ENCODE measurements around the gene AGAP1. TPM values are rescaled to one million over a fixed set of nuclear protein-coding genes. Genes with fewer than 3 reads are reported as not detected.

The AGAP1 gene
- total and polyA plus RNA-seq, 2 donors (not counting 3 experiments of a cell fraction or from before 2014, with no cell fraction given): 10.2 to 20.9 TPM

GRCh38 chr2:235930701-235931100 lies 436.9 kb downstream of the AGAP1 start:
- dilution Hi-C loops (cut with MboI; ENCODE audit: extremely low pct_ligation_motif_present, low sequenced_read_pairs): no loop called here

More at GRCh38 chr2:235930701-235931100, 436.9 kb downstream of the AGAP1 start:
- Histone ChIP-seq H4K20me1 (replicated peaks; ENCODE audit: control insufficient read depth, extremely low read depth, insufficient read depth, low read length) (no peaks in the 10 kb centered on the region), H3K79me2 (ENCODE audit: control insufficient read depth, insufficient read depth, low read length) (no peaks in the 10 kb centered on the region), H3K9me3 (replicated peaks; ENCODE audit: control insufficient read depth, insufficient read depth, low read length) (no peaks in the 10 kb centered on the region), H3K27me3 (ENCODE audit: control insufficient read depth in 2 of 2, insufficient read depth in 2 of 2, low read length in 2 of 2) (no peaks in the 10 kb centered on the region), H3K4me2 (ENCODE audit: insufficient read depth, low read length) (no peak overlapping the region), H3K36me3 (ENCODE audit: control insufficient read depth in 2 of 2, extremely low read depth in 1 of 2, insufficient read depth in 2 of 2, low read length in 2 of 2) (no peaks in the 10 kb centered on the region), H2AFZ (ENCODE audit: low read depth, low read length) (no peak overlapping the region), H3K4me3 (replicated peaks in 1 of 3; ENCODE audit: insufficient read depth in 1 of 3, low read depth in 1 of 3, low read length in 3 of 3) (no peak overlapping the region), H3K9ac (replicated peaks; ENCODE audit: extremely low read depth, insufficient read depth, low read length) (no peak overlapping the region), H3K27ac (ENCODE audit: insufficient read depth, low read depth, low read length) (no peak overlapping the region), H3K4me1 (ENCODE audit: control insufficient read depth, extremely low read depth, insufficient read depth, low read length) (no peaks in the 10 kb centered on the region), H3K9me1 (replicated peaks; ENCODE audit: control insufficient read depth, extremely low read depth, insufficient read depth, low read length) (no peaks in the 10 kb centered on the region)
- DNase-seq (ENCODE audit: low read depth, low spot score) (no peak), FAIRE-seq (no peak)
- ChIA-PET CTCF (no interaction called here), POLR2A (no interaction called here)
- intact Hi-C loops (cut with micrococcal nuclease): no loop called here
- BruUV-seq (replicated peaks): no TSS peak
- TF ChIP-seq POLR2A (IDR thresholded peaks at IDR 0.05; ENCODE audit: low read depth, low read length) (no peak), MAX (IDR thresholded peaks at IDR 0.05; ENCODE audit: insufficient read depth, insufficient read length) (no peak), EZH2 (IDR thresholded peaks at IDR 0.05; ENCODE audit: borderline replicate concordance, low read depth, low read length, severe bottlenecking) (no peak), FOS (IDR thresholded peaks at IDR 0.05; ENCODE audit: borderline replicate concordance, insufficient read depth, low read length) (no peak), CTCF (IDR thresholded peaks at IDR 0.05; ENCODE audit: extremely low read depth in 1 of 2, insufficient read depth in 1 of 2, low read depth in 1 of 2, low read length in 2 of 2) (no peak), GATA2 (IDR thresholded peaks at IDR 0.05; ENCODE audit: insufficient read depth, insufficient read length, low read depth, low read length) (no peak), JUN (IDR thresholded peaks at IDR 0.05; ENCODE audit: borderline replicate concordance, insufficient read depth, insufficient read length, low read depth) (no peak), POLR2AphosphoS5 (IDR thresholded peaks at IDR 0.05; ENCODE audit: insufficient read depth, low read depth, low read length) (no peak), MYC (IDR thresholded peaks at IDR 0.05; ENCODE audit: low read depth, low read length) (no peak)

Data from endothelial cell of umbilical vein (primary cell).